H7 (cell line): ENCODE measurements around the gene RGS7. TPM values are rescaled to one million over a fixed set of nuclear protein-coding genes. Genes with fewer than 3 reads are reported as not detected.
"Not testable (repeated sequence)": the region's sequence is repeated elsewhere in the genome, so short reads cannot be mapped to it uniquely, and the experiment has no call there.

Experiments
- DNase-seq: peaks from one replicate; pipeline ENCODE4 v3.0.0; 2012
- H3K27me3 ChIP-seq: 2 replicates; pipeline ENCODE4 v1.6.0; 2011; ENCODE audit warnings: mild to moderate bottlenecking, low read length; ENCODE audit not compliant: control insufficient read depth, insufficient read depth
- H3K36me3 ChIP-seq: replicated peaks from 2 replicates; pipeline ENCODE4 v1.5.1; 2011; ENCODE audit warnings: low read length; ENCODE audit not compliant: control insufficient read depth, insufficient read depth
- H3K4me3 ChIP-seq: 2 replicates; pipeline ENCODE4 v1.5.1; 2011; ENCODE audit warnings: low read depth, mild to moderate bottlenecking, control low read depth, low read length, moderate library complexity; ENCODE audit not compliant: insufficient read depth
- total RNA-seq: library from RNA; depleted of rRNA; stranded (reverse); fragments of >200 nt; shearing (Covaris generic); gene quantifications from 2 replicates; pipeline ENCODE4 v1.2.3, GENCODE V29; 2014

The RGS7 gene
- total RNA-seq, 1 experiment from 2014 or later, result 1.6 TPM

DNA sequence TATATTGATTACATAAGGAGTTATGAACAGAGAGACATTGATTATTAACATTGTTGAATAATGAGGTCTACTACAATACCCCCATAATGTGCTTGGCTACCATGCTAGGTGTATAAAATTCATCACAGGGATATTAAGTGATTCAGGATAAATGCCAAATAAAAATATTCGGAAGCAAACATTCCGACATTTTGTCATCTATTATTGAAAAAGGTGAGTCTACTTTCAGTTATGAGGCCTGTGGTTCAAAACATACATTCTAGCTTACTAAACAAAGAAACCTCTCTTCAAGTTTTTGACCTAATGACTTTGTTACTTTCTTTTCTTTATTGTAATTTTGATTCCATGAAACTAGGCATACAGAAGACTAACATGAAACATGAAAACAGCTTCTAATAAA lies 554.7 kb downstream of the RGS7 start:
- no peak for DNase-seq
- H3K36me3 ChIP-seq, result no peaks in the 10 kb centered on the region

GRCh38 chr1:240801442-240801841 lies 555.6 kb downstream of the RGS7 start:
- Histone ChIP-seq H3K4me3 (no peak overlapping the region), H3K36me3 (no peaks in the 10 kb centered on the region), H3K27me3 (no peaks in the 10 kb centered on the region)
- DNase-seq, result no peak

More for the DNA sequence above, 554.7 kb downstream of the RGS7 start:
- no peaks in the 10 kb centered on the region for H3K27me3 ChIP-seq
- no peak overlapping the region for H3K4me3 ChIP-seq

GRCh38 chr1:240800291-240800690 lies 556.7 kb downstream of the RGS7 start:
- Histone ChIP-seq H3K27me3 (no peaks in the 10 kb centered on the region), H3K36me3 (no peaks in the 10 kb centered on the region), H3K4me3 (no peak overlapping the region)
- DNase-seq, result no peak

GRCh38 chr1:240797050-240797449 lies 560.0 kb downstream of the RGS7 start:
- H3K27me3 ChIP-seq, result no peaks in the 10 kb centered on the region
- DNase-seq, result no peak
- H3K4me3 ChIP-seq, result no peak overlapping the region
- H3K36me3 ChIP-seq, result no peaks in the 10 kb centered on the region

- H3K36me3 ChIP-seq, result no peaks in the 10 kb centered on the region
- no peaks in the 10 kb centered on the region for H3K27me3 ChIP-seq
- H3K4me3 ChIP-seq, result no peak overlapping the region
- no peak for DNase-seq
Measured at GRCh38 chr1:240794046-240794843, 562.8 kb downstream of the RGS7 start.

DNA sequence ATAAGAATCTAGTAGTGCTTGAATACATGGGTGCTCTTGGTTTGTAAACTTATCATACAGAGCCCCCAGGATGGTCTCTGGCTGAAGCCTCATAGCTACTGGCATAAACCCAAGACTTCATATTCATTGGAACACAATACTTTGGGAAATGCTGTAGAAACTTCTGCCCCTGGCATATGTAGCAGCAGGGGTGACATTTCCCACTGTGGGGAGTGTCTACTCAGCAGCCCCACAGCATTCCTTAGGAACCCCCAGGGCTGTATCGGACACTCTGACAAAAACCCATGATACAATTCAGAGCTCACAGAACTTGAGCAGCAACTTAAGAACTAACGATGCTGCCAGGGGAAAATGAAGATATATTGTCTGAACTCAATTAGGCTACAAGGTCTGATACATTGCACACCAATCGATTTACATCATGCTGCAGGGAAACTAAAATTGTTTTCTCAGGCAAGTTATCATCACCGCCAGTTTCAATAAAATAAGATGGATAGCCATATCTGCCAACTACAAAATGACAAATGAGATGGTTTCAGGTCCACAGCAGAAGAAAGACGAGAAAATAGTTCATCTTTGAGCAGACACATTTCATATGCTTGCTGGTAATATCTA lies 564.0 kb downstream of the RGS7 start:
- no peak for DNase-seq
- H3K4me3 ChIP-seq, result no peak overlapping the region

DNA sequence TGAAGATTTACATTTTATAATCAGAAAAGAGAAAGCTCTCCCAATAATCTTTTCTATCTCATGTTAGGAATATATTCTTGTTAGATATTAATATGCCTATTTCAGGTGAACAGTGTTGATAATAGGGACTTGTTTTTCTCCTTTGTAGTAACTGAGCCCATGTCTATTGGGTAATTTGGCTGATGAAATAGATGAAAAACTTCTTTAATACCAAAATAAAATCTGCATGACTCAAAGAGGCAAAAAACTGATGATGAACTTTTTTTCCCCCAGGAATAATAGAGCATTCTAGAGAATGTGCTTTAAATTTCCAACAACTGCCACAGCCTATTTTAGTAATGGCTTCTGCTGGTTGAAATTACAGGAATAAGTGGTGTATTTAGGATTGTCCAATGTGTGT lies 566.1 kb downstream of the RGS7 start:
- no peak for DNase-seq
- Histone ChIP-seq H3K4me3 (no peak overlapping the region), H3K36me3 (no peaks in the 10 kb centered on the region), H3K27me3 (no peaks in the 10 kb centered on the region)

More for the DNA sequence above, 564.0 kb downstream of the RGS7 start:
- no peaks in the 10 kb centered on the region for H3K36me3 ChIP-seq
- no peaks in the 10 kb centered on the region for H3K27me3 ChIP-seq

GRCh38 chr1:240786880-240787279 lies 570.1 kb downstream of the RGS7 start:
- Histone ChIP-seq H3K4me3 (no peak overlapping the region), H3K27me3 (no peaks in the 10 kb centered on the region), H3K36me3 (no peaks in the 10 kb centered on the region)
- DNase-seq, result no peak

DNA sequence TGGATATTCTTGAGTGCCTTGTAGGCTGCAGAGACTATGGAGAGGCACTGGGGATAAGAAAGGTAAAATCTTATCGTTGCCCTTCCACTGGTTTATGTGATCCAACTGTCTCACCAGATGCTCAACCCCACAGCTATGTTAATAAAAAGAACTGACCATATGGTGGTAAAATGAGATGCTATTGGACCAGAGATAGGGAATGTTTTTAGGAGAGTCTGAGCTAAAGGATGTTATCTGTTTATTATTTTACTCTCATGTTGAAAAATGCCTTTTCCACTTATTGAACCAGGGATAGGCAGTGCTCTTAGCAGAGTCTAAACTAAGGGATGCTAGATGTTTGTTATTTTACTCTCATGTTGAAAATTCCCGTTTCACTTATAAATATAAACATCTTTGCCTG lies 572.2 kb downstream of the RGS7 start:
- H3K36me3 ChIP-seq, result no peaks in the 10 kb centered on the region
- no peak for DNase-seq
- no peak overlapping the region for H3K4me3 ChIP-seq
- no peaks in the 10 kb centered on the region for H3K27me3 ChIP-seq

DNA sequence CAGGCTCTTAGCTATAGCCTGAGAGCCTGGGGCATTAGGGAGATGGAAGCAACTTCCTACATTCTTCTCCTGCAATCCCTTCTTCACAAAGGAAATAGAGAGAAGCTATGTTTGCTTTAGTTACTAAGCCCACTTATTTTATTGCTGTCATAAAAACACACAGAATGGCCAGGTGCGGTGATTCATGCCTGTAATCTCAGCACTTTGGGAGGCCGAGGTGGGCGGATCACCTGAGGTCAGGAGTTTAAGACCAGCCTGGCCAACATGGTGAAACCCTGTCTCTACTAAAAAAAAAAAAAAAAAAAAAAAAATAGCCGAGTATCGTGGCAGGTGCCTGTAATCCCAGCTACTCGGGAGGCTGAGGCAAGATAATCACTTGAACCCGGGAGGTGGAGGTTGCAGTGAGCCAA lies 573.3 kb downstream of the RGS7 start:
- H3K36me3 ChIP-seq, DNase-seq, H3K4me3 ChIP-seq, H3K27me3 ChIP-seq: not testable (repeated sequence)

GRCh38 chr1:240776237-240776636 lies 580.8 kb downstream of the RGS7 start:
- H3K36me3 ChIP-seq, result no peaks in the 10 kb centered on the region
- no peak for DNase-seq
- H3K27me3 ChIP-seq, result no peaks in the 10 kb centered on the region
- no peak overlapping the region for H3K4me3 ChIP-seq

DNA sequence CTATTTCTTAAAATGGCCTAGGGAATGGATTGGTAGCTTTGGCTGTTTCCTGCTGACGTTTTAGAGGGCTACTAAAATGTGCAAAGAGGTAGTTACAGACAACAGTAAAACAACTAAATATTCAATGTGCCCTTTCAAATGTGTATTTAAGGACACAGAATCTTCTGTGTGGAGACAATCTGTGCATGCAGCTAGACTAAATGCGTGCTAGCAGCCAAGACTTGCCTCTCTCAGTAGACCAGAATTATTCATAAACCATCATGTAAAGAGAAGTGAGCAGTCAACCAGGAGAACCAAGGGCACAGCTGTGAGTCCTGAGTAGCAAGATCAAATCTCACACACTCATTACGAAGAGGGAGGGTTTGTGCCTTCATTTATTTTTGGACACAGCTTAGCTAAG lies 584.9 kb downstream of the RGS7 start:
- H3K27me3 ChIP-seq, result no peaks in the 10 kb centered on the region
- no peak for DNase-seq
- H3K36me3 ChIP-seq, result no peaks in the 10 kb centered on the region
- no peak overlapping the region for H3K4me3 ChIP-seq

DNA sequence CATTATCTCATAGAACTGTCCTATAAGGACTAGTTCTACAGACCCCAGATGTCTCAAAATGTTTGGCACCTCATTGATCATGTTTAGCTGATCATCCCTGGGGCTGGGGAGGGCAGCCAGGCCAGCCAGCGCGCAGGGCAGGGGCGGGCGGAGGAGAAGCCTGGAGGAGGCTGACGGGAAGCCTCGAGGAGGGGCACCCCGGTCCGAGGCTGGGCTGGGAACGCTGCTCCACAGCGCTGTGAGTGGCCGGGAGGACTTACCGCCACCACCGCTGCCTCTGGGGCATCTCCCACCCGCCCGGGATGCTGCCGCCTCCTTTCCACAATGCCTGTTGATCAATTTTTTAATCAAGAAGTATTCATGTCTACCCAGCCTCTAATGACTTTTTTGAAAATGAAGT lies 585.6 kb downstream of the RGS7 start:
- peak; percentile 17 for DNase-seq
- H3K4me3 ChIP-seq, result no peak overlapping the region
- H3K27me3 ChIP-seq, result no peaks in the 10 kb centered on the region
- H3K36me3 ChIP-seq, result no peaks in the 10 kb centered on the region

- H3K36me3 ChIP-seq, result no peaks in the 10 kb centered on the region
- H3K27me3 ChIP-seq, result no peaks in the 10 kb centered on the region
- no peak overlapping the region for H3K4me3 ChIP-seq
- peak; percentile 23 for DNase-seq
Measured at GRCh38 chr1:240768979-240769378, 588.0 kb downstream of the RGS7 start.

GRCh38 chr1:240766831-240767230 lies 590.2 kb downstream of the RGS7 start:
- no peak for DNase-seq
- no peak overlapping the region for H3K4me3 ChIP-seq
- H3K27me3 ChIP-seq, result no peaks in the 10 kb centered on the region
- H3K36me3 ChIP-seq, result no peaks in the 10 kb centered on the region
